Glutamatergic neuron (in vitro differentiated cells): ENCODE measurements around the gene PACRG. TPM values are rescaled to one million over a fixed set of nuclear protein-coding genes. Genes with fewer than 3 reads are reported as not detected.

Source experiments
- DNase-seq: peaks from one replicate; pipeline ENCODE4 v3.0.0; 2022
- H3K27ac Mint-ChIP-seq: one replicate; pipeline ENCODE4 v1.8.0; 2020; ENCODE audit warnings: mild to moderate bottlenecking, mixed read lengths, inconsistent platforms; ENCODE audit not compliant: unreplicated experiment
- H3K27me3 Mint-ChIP-seq: one replicate; pipeline ENCODE4 v1.8.0; 2020; ENCODE audit warnings: mild to moderate bottlenecking, moderate library complexity, mixed read lengths, inconsistent platforms; ENCODE audit not compliant: unreplicated experiment
- H3K36me3 Mint-ChIP-seq: one replicate; pipeline ENCODE4 v1.8.0; 2020; ENCODE audit warnings: mild to moderate bottlenecking, mixed read lengths, inconsistent platforms; ENCODE audit not compliant: unreplicated experiment
- H3K4me1 Mint-ChIP-seq: one replicate; pipeline ENCODE4 v1.8.0; 2020; ENCODE audit warnings: mild to moderate bottlenecking, low read depth, mixed read lengths, inconsistent platforms; ENCODE audit not compliant: unreplicated experiment
- H3K4me3 Mint-ChIP-seq: one replicate; pipeline ENCODE4 v1.8.0; 2020; ENCODE audit warnings: mild to moderate bottlenecking, mixed read lengths, inconsistent platforms; ENCODE audit not compliant: unreplicated experiment
- H3K9me3 Mint-ChIP-seq: one replicate; pipeline ENCODE4 v1.8.0; 2020; ENCODE audit warnings: mild to moderate bottlenecking, moderate library complexity, mixed read lengths, inconsistent platforms; ENCODE audit not compliant: unreplicated experiment
- total RNA-seq: library from RNA; stranded (reverse); fragmentation: NEBNext Ultra II Directional; extraction: Animal tissue kit (Norgen Biotek cat#: 25700); gene quantifications from one replicate; pipeline ENCODE4 v1.2.1, GENCODE V29; 2021; ENCODE audit not compliant: unreplicated experiment
- TF ChIP-seq, protein P1 (sequence below): fragments of 200-600 bp; sonication (generic); IDR thresholded peaks from one replicate; pipeline ENCODE4 v1.5.0; 2021; ENCODE audit not compliant: partially characterized antibody, unreplicated experiment

Gene PACRG
- total RNA-seq, 1 donor from 2014 or later = not detected

DNA sequence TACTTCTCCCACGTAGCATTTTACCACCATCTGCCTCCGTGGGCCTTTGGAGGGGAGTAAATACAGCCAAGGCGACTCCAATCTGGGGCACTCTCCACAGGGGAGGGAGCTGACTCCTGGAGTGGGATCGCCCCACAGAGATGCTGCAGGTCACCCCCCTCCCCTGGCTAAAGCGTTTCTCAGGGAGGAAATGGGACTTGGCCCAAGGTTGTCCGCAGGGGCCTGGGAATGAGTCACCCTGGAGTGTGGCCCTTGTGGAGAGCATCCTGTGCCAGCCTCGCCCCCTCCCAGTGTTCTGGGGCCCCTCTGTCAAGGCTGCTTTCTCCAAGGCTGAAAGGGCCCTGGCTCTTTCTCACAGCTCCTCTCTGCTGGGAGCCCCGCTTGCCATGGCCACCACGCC lies 602.2 kb downstream of the PACRG start:
- TF ChIP-seq, protein P1, sequence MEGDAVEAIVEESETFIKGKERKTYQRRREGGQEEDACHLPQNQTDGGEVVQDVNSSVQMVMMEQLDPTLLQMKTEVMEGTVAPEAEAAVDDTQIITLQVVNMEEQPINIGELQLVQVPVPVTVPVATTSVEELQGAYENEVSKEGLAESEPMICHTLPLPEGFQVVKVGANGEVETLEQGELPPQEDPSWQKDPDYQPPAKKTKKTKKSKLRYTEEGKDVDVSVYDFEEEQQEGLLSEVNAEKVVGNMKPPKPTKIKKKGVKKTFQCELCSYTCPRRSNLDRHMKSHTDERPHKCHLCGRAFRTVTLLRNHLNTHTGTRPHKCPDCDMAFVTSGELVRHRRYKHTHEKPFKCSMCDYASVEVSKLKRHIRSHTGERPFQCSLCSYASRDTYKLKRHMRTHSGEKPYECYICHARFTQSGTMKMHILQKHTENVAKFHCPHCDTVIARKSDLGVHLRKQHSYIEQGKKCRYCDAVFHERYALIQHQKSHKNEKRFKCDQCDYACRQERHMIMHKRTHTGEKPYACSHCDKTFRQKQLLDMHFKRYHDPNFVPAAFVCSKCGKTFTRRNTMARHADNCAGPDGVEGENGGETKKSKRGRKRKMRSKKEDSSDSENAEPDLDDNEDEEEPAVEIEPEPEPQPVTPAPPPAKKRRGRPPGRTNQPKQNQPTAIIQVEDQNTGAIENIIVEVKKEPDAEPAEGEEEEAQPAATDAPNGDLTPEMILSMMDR = no peak
- H3K27ac Mint-ChIP-seq = no peak overlapping the region
- H3K27me3 Mint-ChIP-seq = peaks cover 2% of the 10 kb centered on the region
- peaks cover 4% of the 10 kb centered on the region for H3K4me1 Mint-ChIP-seq
- peaks cover 5% of the 10 kb centered on the region for H3K9me3 Mint-ChIP-seq
- DNase-seq = no peak
- H3K4me3 Mint-ChIP-seq = no peak overlapping the region
- H3K36me3 Mint-ChIP-seq = no peaks in the 10 kb centered on the region

- Mint-ChIP-seq H3K27me3 (peaks cover 2% of the 10 kb centered on the region), H3K9me3 (peaks cover 5% of the 10 kb centered on the region)
Observed at GRCh38 chr6:163331245-163331644, 603.5 kb downstream of the PACRG start.

GRCh38 chr6:163332575-163332974 lies 604.8 kb downstream of the PACRG start:
- H3K9me3 Mint-ChIP-seq = peaks cover 5% of the 10 kb centered on the region
- no peaks in the 10 kb centered on the region for H3K36me3 Mint-ChIP-seq
- TF ChIP-seq, protein P1 = no peak
- H3K27me3 Mint-ChIP-seq = peaks cover 2% of the 10 kb centered on the region
- no peak for DNase-seq
- H3K4me1 Mint-ChIP-seq = peaks cover 8% of the 10 kb centered on the region
- H3K27ac Mint-ChIP-seq = no peak overlapping the region
- H3K4me3 Mint-ChIP-seq = no peak overlapping the region

More at GRCh38 chr6:163331245-163331644, 603.5 kb downstream of the PACRG start:
- TF ChIP-seq, protein P1 = no peak
- Mint-ChIP-seq H3K27ac (no peak overlapping the region), H3K36me3 (no peaks in the 10 kb centered on the region), H3K4me3 (no peak overlapping the region), H3K4me1 (peaks cover 7% of the 10 kb centered on the region)
- DNase-seq = no peak

DNA sequence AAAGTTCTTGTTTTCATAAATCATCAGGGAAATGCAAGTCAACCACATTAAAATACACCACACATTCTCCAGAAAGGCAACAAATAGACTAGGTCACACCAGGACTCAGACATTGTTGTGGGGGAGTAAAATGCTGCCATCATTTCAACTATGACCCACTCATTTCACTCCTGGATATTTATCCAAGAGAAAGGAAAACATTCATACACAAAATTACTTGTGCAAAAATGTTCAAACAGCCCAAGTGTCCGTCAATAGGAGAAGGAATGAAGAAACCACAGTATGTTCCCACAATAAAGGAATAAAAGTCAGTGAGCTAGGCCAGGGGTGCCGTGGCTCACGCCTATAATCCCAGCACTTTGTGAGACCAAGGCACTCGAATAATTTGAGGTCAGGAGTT lies 605.3 kb downstream of the PACRG start:
- H3K27me3 Mint-ChIP-seq = peaks cover 3% of the 10 kb centered on the region
- no peak for DNase-seq
- TF ChIP-seq, protein P1 = no peak
- no peak overlapping the region for H3K27ac Mint-ChIP-seq
- H3K9me3 Mint-ChIP-seq = peaks cover 5% of the 10 kb centered on the region
- H3K36me3 Mint-ChIP-seq = no peaks in the 10 kb centered on the region
- H3K4me3 Mint-ChIP-seq = no peak overlapping the region
- peaks cover 8% of the 10 kb centered on the region for H3K4me1 Mint-ChIP-seq

DNA sequence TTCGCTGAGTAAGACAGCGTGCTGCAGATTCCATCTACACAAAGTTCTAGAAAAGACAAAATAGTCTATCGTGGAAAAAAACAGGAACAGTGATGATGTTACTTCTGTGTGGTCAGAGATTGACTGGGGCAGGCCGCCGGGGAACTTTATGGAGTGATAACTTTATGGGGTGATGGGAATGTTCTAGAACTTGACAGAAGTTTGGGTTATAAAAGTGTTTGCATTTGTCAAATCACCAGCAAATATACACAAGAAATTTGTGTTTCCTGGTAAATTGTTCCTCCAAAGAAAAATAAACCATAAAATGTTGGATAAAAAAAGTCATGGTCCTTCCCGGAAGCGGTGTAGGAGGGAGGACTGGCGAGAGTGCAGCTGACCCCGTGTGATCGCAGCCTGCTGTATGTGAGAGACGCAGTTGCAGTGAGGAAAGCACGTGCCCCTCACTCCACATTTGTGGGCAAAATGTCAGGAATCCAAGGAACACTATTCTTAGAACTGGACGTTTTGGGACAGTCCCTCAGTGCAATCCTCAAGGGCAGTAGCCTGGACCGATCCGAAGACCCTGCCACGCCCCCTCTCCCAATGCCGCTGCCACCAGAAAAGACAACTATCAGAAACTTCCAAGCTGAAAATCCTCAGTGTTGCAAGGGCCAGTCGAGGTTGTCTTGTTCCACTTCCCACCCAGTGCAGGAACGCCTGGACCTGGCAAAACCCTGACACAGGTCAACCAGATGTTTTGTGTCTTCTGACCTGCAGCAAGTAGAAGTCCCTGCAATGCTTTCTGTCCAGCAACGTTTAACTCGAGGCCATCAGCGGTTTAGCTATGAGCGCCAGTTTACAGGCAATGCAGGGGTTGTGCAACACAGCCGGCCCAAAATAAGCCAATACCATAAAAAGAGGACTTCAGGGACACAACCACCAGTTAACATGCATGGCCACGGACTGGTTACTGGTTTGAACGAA lies 606.2 kb downstream of the PACRG start:
- TF ChIP-seq, protein P1 = no peak
- H3K27me3 Mint-ChIP-seq = peaks cover 4% of the 10 kb centered on the region
- peaks cover 5% of the 10 kb centered on the region for H3K9me3 Mint-ChIP-seq
- no peak for DNase-seq
- H3K4me3 Mint-ChIP-seq = no peak overlapping the region
- H3K4me1 Mint-ChIP-seq = peaks cover 11% of the 10 kb centered on the region
- H3K27ac Mint-ChIP-seq = no peak overlapping the region
- no peaks in the 10 kb centered on the region for H3K36me3 Mint-ChIP-seq
